Liver (tissue), 9 donors: ENCODE data around the gene PHLPP1. TPM values are rescaled to one million over a fixed set of nuclear protein-coding genes. Genes with fewer than 3 reads are reported as not detected.
A peak's percentile ranks its signal among the peaks of the same experiment; 100 is the strongest.

Experiments
- DNase-seq: peaks from one replicate; pipeline ENCODE4 v3.0.0-alpha.2; 2017; ENCODE audit warnings: low spot score
- H3K27ac ChIP-seq, 2 donors: one replicate each; pipeline ENCODE4 v1.7.0; 2013; ENCODE audit warnings: inconsistent platforms in 2 of 2, low read length in 2 of 2, control low read depth in 1 of 2, low read depth in 1 of 2, mild to moderate bottlenecking in 1 of 2
- H3K27me3 ChIP-seq, 4 donors: one replicate each; pipeline versions ENCODE4 v1.6.1 to v1.7.0; 2013; ENCODE audit warnings: low read length in 3 of 4, inconsistent platforms in 1 of 4, mild to moderate bottlenecking in 1 of 4, moderate library complexity in 1 of 4; ENCODE audit not compliant: control insufficient read depth in 4 of 4, insufficient read depth in 4 of 4
- H3K36me3 ChIP-seq, 4 donors: one replicate each; pipeline versions ENCODE4 v1.6.1 to v1.7.0; 2013; ENCODE audit warnings: low read length in 3 of 4, mild to moderate bottlenecking in 3 of 4, low read depth in 1 of 4, moderate library complexity in 1 of 4; ENCODE audit not compliant: control insufficient read depth in 4 of 4, insufficient read depth in 3 of 4
- H3K4me1 ChIP-seq, 4 donors: one replicate each; pipeline versions ENCODE4 v1.6.1 to v1.7.0; 2013; ENCODE audit warnings: low read length in 3 of 4, mild to moderate bottlenecking in 3 of 4, moderate library complexity in 1 of 4; ENCODE audit not compliant: control insufficient read depth in 4 of 4, insufficient read depth in 4 of 4
- H3K4me3 ChIP-seq, 3 donors: one replicate each; pipeline versions ENCODE4 v1.6.1 to v1.7.0; 2013; ENCODE audit warnings: low read length in 3 of 3, control low read depth in 1 of 3, low read depth in 1 of 3, mild to moderate bottlenecking in 1 of 3
- H3K9ac ChIP-seq, 2 donors: one replicate each; pipeline ENCODE4 v1.7.0; 2013; ENCODE audit warnings: low read length in 2 of 2, mild to moderate bottlenecking in 2 of 2, moderate library complexity in 2 of 2, control low read depth in 1 of 2, low read depth in 1 of 2
- H3K9me3 ChIP-seq, 4 donors: one replicate each; pipeline versions ENCODE4 v1.6.1 to v1.7.0; 2013; ENCODE audit warnings: low read length in 3 of 4; ENCODE audit not compliant: control insufficient read depth in 4 of 4
- ATF3 ChIP-seq: IDR thresholded peaks from 2 replicates; pipeline ENCODE4 v1.6.1; 2016; ENCODE audit warnings: antibody characterized with exemption
- CTCF ChIP-seq: fragments of 150-350 bp; IDR thresholded peaks from 2 replicates; pipeline ENCODE4 v1.5.1; 2017; ENCODE audit warnings: improper control_type of control experiment, low read depth, low read length; ENCODE audit not compliant: missing input control
- GABPA ChIP-seq, 2 donors: IDR thresholded peaks in 1 of 2; conservative IDR thresholded peaks in 1 of 2; 2 replicates each; pipeline ENCODE4 v1.6.1; 2016; ENCODE audit warnings: antibody characterized with exemption in 2 of 2, mild to moderate bottlenecking in 1 of 2, moderate library complexity in 1 of 2
- HNF4G ChIP-seq: IDR thresholded peaks from 2 replicates; pipeline ENCODE4 v1.6.1; 2016; ENCODE audit warnings: antibody characterized with exemption
- RAD21 ChIP-seq, 2 donors: IDR thresholded peaks; 2 replicates each; pipeline ENCODE4 v1.6.1; 2016; ENCODE audit warnings: antibody characterized with exemption in 2 of 2, mild to moderate bottlenecking in 2 of 2
- REST ChIP-seq: IDR thresholded peaks from 2 replicates; pipeline ENCODE4 v1.6.1; 2016; ENCODE audit warnings: antibody characterized with exemption, mild to moderate bottlenecking
- RXRA ChIP-seq, 2 donors: IDR thresholded peaks; 2 replicates each; pipeline ENCODE4 v1.6.1; 2017 to 2018; ENCODE audit warnings: antibody characterized with exemption in 2 of 2, mild to moderate bottlenecking in 1 of 2
- SP1 ChIP-seq: IDR thresholded peaks from 2 replicates; pipeline ENCODE4 v1.6.1; 2018; ENCODE audit warnings: antibody characterized with exemption, mild to moderate bottlenecking
- TAF1 ChIP-seq: conservative IDR thresholded peaks from 2 replicates; pipeline ENCODE4 v1.6.1; 2016; ENCODE audit warnings: antibody characterized with exemption, mild to moderate bottlenecking
- YY1 ChIP-seq: IDR thresholded peaks from 2 replicates; pipeline ENCODE4 v1.6.1; 2016; ENCODE audit warnings: antibody characterized with exemption, mild to moderate bottlenecking
- ZBTB33 ChIP-seq: IDR thresholded peaks from 2 replicates; pipeline ENCODE4 v1.6.1; 2016; ENCODE audit warnings: antibody characterized with exemption
- WGBS: extraction: QIAGEN DNeasy Blood & Tissue Kit; methylation state at CpG from one replicate; pipeline ENCODE4 v1.1.7; 2013; 5-methylcytosine and 5-hydroxymethylcytosine counted together
- polyA plus RNA-seq, 2 donors: library from polyadenylated mRNA; stranded (reverse) in 1 of 2; unstranded in 1 of 2; fragments of 200-250 nt in 1 of 2; fragments of >200 nt in 1 of 2; fragmentation: Nextera tagmentation in 1 of 2; extraction: Ambion mirVana in 1 of 2; gene quantifications; one replicate each; pipeline versions ENCODE4 v1.2.1 to v1.2.3, GENCODE V29; 2013 to 2015
- total RNA-seq, 2 donors: library from RNA; depleted of rRNA; stranded (reverse); fragments of >200 nt; gene quantifications; one replicate each; pipeline ENCODE4 v1.2.3, GENCODE V29; 2014
- donor health status: healthy.
- donor health status: healthy.
- donor health status: healthy.
- donor health status: healthy.
- donor health status: healthy.

Gene PHLPP1
- total and polyA plus RNA-seq, 4 donors, result 4.2 to 14.5 (median 8.6) TPM

GRCh38 chr18:63022429-63023022, 307.2 kb downstream of the PHLPP1 start:
- 76% methylated on average over 26 of the region's 26 CpGs for WGBS

GRCh38 chr18:63025251-63026090, 310.1 kb downstream of the PHLPP1 start:
- no peak for TF ChIP-seq RXRA (IDR thresholded peaks at IDR 0.05)
- peak; percentile 35 for TF ChIP-seq CTCF
- TF ChIP-seq ATF3, result no peak
- no peak for TF ChIP-seq YY1
- peak; percentile 71 to 72 for TF ChIP-seq RAD21 (IDR thresholded peaks at IDR 0.05)
- no peak for TF ChIP-seq HNF4G
- no peak for TF ChIP-seq TAF1
- no peak for TF ChIP-seq SP1
- TF ChIP-seq REST, result no peak
- 77% methylated on average over 12 of the region's 12 CpGs for WGBS
- no peak overlapping the region for H3K27ac ChIP-seq
- no peaks in the 10 kb centered on the region for H3K36me3 ChIP-seq
- no peaks in the 10 kb centered on the region for H3K27me3 ChIP-seq
- no peak overlapping the region for H3K9ac ChIP-seq
- no peaks in the 10 kb centered on the region for H3K9me3 ChIP-seq
- H3K4me1 ChIP-seq, result no peaks in the 10 kb centered on the region
- no peak for DNase-seq
- H3K4me3 ChIP-seq, result no peak overlapping the region

More at GRCh38 chr18:63022429-63023022, 307.2 kb downstream of the PHLPP1 start:
- DNase-seq, result no peak
- no peak overlapping the region for H3K27ac ChIP-seq
- H3K9ac ChIP-seq, result no peak overlapping the region
- no peaks in the 10 kb centered on the region for H3K36me3 ChIP-seq
- no peaks in the 10 kb centered on the region for H3K4me1 ChIP-seq
- no peaks in the 10 kb centered on the region for H3K9me3 ChIP-seq
- H3K27me3 ChIP-seq, result no peaks in the 10 kb centered on the region
- TF ChIP-seq HNF4G (no peak), TAF1 (no peak), RAD21 (IDR thresholded peaks at IDR 0.05) (peak in 1 of 2 donors; percentile 31)
- no peak overlapping the region for H3K4me3 ChIP-seq

GRCh38 chr18:63028380-63028779, 313.0 kb downstream of the PHLPP1 start:
- Histone ChIP-seq H3K4me1 (no peaks in the 10 kb centered on the region), H3K4me3 (no peak overlapping the region), H3K9ac (no peak overlapping the region), H3K36me3 (no peaks in the 10 kb centered on the region), H3K9me3 (no peaks in the 10 kb centered on the region), H3K27me3 (no peaks in the 10 kb centered on the region), H3K27ac (no peak overlapping the region)
- TF ChIP-seq HNF4G (no peak), RAD21 (IDR thresholded peaks at IDR 0.05) (no peak), YY1 (no peak), GABPA (IDR thresholded peaks at IDR 0.05 in 1 of 2, conservative IDR thresholded peaks at IDR 0.05 in 1 of 2) (no peak), ZBTB33 (no peak)
- 83% methylated on average over 2 of the region's 2 CpGs for WGBS
- DNase-seq, result no peak
